ENCODE data around the gene MYOCD.

MYOCD gene

DNA sequence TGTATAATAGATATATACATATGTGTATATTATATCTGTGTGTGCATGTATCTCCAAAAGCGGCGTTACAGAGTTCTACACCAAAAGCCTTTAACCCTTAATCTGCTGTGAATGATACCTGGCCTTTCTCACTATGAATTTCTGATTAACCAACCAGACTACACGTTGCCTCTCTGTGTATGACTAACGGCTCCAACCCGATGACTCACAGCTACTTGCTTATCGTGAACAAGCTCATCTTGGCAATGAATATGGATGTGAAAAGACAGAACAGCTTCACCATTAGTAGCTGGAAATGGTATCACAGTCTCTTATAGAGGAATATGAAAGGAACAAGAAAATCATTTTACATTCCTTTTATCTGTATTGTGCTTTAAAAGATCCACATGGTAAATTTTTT is 99.9 kb downstream of the MYOCD start:
- no peak for DNase-seq (ENCODE audit: low read depth in 3 of 3)

DNA sequence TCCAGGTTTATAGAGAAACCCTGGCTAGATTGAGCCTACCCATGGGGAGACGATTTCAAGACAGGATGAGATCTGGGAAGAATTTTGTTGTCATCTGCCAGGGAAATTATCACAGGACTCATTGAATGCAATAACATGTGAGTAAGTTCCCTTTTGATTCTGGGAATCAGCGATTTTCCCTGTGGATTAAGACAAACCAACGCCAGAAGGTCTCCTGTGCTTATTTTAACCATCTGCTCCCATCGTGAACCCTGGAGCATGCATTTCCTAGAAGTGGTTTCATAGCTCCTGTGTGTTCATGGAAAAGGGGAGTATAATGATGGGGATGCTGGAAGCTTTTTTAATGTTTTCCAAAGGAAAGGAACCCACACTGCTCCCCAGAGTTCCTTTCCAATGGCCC is 102.6 kb downstream of the MYOCD start:
- DNase-seq (ENCODE audit: low read depth in 3 of 3), result no peak

DNA sequence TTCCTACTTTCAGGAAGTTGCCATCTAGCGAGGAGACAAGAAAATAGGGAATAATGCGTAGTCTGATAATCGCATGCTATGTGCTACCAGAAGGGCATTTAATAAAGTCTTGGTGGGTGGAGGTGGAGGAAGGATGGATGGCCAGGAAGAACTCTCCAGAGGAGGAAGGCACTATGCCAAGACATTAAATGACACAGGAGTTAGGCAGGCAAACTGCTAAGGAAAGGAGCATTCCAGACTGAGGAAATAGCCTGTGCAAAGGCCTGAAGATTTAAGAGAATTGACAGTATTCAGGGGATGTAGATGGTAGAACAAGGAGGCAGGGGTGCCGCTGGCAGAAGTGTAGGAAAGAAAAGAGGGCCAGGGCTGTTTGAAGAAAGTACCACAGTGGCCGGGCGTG is 104.3 kb downstream of the MYOCD start:
- DNase-seq (ENCODE audit: low read depth in 3 of 3), result no peak

DNA sequence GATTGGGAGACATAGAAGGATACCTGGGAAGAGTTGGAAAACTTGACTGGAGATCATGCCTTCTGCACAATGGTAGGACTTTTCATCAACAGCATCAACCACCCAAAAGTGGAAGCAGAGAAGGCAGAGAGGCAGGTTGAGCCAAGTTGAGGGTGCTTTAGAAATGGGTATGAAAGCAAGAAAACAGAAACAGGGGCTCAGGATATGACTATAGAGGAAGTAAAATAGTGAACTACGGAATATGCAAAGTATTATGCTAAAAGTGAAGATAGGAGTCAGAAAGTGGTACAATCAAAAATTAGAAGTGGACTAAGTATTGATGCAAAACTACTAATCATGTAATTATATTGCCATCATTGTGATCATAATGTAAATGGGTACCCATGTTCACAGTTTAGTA is 107.5 kb downstream of the MYOCD start:
- no peak for DNase-seq (ENCODE audit: low read depth in 3 of 3)

DNA sequence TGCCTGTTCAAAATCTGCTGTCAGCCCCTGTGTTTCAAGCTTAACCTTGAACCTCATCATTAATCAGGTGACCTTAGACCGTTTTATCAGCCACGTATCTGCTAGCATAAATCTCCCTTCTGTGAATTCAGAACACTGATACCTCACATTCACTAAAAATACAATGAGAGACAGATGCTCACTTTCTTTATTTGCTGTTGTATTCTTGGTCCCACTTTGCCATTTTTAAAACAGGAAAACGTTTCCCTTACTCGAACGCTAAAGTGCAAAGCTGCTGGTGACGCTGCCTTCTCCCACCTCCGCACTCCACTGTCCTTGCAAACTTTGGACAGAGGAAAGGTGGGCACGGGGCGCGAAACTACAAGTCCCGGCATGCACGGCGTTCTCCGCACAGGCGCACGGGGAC is 123.4 kb downstream of the MYOCD start:
- DNase-seq (ENCODE audit: low read depth in 3 of 3), result no peak

DNA sequence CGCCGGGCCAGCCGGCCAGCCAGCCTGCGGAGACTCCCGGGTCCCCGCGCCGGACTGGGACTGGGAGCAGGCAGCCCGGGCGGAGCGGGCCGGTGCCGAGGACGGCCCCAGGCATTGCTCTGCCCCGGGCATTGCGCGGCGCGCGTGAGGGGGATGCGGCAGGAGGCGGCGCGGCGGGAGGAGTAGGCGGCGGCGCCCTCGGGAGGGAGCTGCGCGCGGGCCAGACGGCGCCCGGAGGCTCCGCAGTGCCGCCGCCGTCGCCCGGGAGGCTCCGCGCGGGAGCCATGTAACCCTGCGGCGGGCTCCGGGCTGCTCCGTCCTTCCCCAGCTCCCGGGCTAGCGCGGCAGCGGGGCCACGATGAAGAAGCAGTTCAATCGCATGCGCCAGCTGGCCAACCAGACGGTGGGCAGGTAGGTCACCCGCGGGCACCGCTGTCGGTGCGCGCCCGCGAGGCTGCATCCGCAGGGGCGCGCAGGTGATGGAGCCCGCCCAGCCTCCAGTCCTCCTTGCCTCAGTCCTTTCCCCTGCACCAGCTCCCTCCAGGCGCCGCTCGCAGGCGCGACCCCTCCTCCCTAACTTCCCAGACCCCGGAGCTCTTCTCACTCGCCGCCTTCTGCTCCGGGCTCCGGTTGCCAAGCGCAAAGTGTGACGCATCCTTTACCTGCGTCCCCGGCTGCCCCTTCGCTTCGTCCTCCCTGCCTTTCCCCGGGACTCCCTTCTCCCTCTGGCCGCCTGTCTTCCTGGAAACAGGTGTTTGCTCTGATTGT is 124.0 kb downstream of the MYOCD start, which contains the start of gene ARHGAP44:
Gene ARHGAP44 (plus strand): TSS at position 18 of the 768 bp plus-strand sequence. CDS start 341 bp downstream, at position 359.
- DNase-seq (ENCODE audit: low read depth in 3 of 3), result no peak

DNA sequence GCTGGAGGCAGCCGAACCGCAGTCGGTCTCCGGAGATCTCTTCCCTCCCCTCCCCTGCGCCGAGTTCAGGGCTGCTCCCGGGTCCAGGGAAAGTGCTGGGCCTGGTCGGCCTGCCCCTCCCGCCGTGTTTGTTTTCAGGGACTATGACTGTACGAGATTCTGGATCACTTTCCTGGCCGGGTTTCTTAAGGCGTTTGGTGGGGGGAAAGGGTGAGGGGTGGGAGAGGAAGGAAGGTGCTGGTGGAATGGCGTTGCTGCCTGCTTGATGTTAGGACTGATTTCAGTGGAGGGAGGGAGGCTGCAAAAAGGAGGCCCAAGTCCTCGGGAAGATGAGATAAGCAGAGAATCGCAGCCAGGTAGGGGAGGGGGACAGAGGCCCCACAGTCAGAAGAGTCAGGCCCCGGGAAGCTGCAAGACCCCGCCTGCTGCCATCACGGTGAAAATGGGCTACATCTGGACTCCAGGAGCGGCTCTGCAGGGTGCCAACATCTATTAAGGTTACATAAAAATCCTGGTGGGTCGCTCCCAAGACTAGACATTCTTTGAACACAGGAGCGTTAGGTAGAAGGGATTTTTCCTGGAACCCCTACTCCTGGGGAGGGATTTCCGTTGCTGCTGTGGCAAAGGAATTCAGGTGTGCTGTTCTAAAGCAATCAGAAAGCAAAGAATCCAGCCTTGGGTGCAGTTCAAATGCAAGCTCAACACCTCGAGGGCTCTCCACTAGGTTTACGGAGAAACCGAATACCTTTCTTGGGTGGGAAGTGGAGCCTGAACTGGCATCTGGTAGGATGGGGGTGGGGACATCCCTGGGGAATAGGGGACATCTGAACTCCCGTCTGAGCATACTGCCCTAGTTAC is 124.8 kb downstream of the MYOCD start:
- DNase-seq (ENCODE audit: low read depth in 3 of 3), result no peak

DNA sequence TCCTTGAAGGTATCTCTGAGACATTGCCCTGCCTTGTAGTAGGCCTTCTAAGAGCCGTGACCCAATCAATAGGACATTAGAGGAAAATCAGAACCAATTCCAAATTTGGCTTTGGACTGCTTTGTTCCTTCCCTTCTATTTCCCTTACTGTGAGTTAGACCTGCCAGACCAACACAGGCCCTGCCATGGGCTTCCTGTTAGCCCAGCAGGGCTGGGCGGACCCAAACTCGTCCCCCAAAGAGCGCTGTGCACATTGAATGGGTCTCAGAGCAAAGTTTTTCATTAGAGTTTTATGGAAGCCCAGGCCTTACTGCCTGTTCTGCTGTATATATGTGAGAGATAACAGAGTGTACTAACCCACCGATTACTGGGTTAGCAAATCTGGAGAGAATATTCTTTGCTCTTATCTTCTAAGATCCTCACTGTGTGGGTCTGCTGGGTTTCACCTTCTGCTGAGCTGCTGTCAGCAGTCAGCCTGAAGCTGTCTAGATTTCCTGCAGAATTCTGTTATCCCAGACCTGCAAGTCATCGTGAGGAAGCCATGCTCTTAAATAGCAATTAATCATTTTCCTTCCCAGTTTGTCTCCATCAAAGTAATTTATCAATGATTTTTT is 129.3 kb downstream of the MYOCD start:
- no peak for DNase-seq (ENCODE audit: low read depth in 3 of 3)

DNA sequence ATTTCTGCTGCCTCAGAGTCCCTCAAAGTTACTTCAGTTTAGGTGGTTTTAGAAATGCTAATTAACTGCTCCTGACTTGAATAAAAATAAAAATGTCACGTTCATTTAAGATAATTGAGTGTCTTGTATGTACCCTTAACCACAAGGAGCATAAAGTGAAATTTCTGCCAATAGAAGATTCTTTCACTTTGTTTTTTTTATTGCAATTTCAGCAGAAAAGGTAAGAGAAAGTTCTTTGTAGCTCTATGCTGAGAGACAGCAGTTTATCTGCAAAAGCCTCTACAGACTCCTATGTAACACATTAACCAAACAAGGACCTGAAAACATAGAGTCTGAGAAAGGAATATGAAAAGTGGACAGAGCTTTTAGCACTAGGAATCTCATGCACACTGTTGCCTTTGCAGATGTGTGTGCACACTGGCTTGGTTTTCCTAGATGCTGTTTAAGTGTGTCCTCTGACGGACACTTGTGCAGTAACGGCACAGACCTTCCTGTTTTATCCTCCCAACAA is 135.2 kb downstream of the MYOCD start:
- no peak for DNase-seq (ENCODE audit: low read depth in 3 of 3)

DNA sequence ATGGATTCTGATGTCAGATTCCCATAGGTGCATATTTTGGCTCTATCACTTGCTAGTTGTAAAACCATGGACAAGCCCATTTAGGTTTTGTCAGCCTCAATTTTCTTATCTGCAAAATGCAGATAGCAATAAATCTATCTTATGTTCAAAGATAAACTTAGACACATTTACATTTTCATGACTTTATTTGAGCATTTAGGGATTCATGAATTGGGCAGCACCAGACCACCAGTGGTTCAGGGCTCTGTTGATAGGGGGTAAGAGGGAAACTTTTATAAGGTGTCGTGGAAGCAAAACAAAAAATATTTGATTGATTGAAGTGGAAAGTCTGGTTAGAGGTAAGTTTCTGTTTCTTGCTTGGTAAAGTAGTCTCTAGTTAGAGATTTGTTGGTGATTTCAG is 140.9 kb downstream of the MYOCD start:
- no peak for DNase-seq (ENCODE audit: low read depth in 3 of 3)

DNA sequence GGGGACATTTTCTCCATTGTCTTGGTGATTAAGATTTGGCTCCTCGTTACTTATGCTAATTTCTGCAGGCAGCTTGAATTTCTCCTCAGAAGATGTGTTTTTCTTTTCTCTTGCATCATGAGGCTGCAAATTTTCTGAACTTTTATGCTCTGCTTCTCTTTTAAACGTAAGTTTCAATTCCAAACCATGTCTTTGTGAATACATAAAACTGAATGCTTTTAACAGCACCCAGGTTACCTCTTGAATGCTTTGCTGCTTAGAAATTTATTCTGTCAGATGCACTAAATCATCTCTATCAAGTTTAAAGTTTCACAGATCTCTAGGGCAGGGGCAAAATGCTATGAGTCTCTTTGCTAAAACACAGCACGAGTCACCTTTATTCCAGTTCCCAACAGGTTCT is 143.0 kb downstream of the MYOCD start:
- no peak for DNase-seq (ENCODE audit: low read depth in 3 of 3)

DNA sequence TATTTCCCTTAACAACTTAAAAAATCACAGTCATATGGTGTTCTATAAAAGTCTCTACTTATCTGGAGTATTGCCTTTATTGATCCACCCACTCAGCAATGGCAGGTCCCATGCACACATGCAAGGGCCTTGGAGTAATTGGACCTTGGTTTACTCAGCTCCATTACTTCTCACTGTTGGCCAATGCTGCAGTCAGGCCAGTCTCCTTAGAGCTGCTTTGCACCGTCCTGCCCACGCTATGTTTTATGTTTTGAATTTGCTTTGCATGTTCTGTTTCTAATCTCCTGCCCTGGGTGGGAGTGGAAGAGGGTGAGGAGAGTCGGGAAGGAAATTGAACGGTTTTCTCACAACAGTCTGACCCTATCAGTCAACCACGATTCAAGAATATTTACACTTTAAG is 147.2 kb downstream of the MYOCD start:
- DNase-seq (ENCODE audit: low read depth in 3 of 3), result no peak

DNA sequence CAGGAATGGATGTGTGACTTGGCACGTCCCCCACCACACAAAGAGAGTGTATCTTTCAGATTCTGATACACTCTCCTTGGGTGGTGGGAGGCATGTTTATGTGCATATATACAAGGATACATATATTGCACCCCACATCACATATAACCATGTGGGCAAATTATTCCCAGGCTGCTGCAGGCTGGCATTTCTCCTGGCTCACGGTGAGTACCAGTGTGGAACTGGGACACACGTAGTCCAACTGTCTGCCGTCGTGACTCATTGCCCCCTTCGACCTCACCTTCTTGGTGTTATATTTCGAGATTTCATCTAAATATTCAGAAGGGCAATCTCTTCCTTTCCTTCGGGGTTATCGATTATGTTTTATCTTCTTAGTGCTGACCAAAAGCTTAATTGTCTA is 148.0 kb downstream of the MYOCD start:
- no peak for DNase-seq (ENCODE audit: low read depth in 3 of 3)

DNA sequence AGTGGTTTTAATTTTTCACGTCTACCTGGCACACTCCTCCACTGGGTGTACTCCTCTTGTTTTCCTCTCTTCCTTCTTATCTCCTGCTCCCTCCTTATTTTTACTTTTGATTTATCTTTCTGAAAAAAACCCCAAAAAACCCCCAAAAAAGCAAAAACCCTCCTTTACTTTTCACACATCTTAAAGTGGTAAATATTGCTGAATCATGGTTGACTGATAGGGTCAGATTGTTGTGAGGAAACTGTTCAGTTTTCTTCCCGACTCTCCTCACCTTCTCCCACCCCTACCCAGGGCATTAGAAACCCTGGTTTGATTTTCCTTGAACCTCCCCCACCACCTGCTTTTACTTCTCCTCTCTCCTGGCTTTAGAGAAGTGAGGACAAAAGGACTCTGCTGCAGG is 149.0 kb downstream of the MYOCD start:
- no peak for DNase-seq (ENCODE audit: low read depth in 3 of 3)

DNA sequence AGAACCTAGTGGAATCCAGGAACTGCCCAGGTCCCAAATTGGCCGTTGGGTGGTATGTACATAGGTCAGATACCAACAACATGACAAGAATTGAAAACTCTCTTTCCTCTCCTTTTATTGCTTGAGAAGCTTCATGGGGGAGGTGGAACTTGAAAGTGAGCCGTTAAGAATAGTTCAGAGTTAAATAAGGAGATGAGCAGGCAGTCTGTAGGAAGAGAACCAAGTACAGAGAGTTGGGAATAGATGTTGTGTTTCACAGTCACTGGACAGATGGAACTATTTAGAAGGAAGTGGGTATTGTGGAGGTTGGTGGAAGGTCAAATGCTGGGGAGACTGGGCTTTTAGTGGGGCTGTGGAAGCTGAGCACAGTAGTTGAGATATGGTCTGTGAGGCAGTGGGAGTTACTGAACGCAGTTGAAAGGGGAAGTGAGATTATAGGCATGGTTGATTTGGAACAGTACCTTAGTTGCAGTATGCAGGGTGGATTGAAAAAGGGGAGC is 150.0 kb downstream of the MYOCD start:
- DNase-seq (ENCODE audit: low read depth in 3 of 3), result no peak
